ENCODE results near the gene DGKZ. TPM values are rescaled to one million over a fixed set of nuclear protein-coding genes. Genes with fewer than 3 reads are reported as not detected.
"Not testable (repeated sequence)": the region's sequence is repeated elsewhere in the genome, so short reads cannot be mapped to it uniquely, and the experiment has no call there.

Gene DGKZ
- total RNA-seq, 4 donors from 2014 or later: 41.2 to 105 (median 49.6) TPM

DNA sequence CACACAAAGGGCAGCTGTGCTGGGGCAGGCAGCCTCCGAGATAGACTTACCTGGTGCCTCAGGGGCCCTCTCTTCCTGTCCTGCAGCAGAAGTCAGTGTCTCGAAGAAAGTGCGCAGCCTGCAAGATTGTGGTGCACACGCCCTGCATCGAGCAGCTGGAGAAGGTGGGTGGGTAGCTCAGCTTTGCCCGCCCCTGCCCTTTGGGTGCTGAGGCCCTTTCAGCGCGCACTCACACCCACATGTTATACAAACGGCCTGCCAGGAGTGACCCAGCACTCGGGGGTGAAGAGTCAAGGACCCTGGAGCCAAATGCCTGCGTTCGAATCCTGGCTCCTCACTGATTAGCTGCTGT, 20.6 kb downstream of the DGKZ start:
- H3K9me3 ChIP-seq: no peaks in the 10 kb centered on the region
- peak overlapping the region in 2 of 4 donors; percentile 46 to 59 for H3K27ac ChIP-seq
- H3K27me3 ChIP-seq: no peaks in the 10 kb centered on the region
- TF ChIP-seq POLR2A (IDR thresholded peaks at IDR 0.05): no peak
- TF ChIP-seq, protein P1, sequence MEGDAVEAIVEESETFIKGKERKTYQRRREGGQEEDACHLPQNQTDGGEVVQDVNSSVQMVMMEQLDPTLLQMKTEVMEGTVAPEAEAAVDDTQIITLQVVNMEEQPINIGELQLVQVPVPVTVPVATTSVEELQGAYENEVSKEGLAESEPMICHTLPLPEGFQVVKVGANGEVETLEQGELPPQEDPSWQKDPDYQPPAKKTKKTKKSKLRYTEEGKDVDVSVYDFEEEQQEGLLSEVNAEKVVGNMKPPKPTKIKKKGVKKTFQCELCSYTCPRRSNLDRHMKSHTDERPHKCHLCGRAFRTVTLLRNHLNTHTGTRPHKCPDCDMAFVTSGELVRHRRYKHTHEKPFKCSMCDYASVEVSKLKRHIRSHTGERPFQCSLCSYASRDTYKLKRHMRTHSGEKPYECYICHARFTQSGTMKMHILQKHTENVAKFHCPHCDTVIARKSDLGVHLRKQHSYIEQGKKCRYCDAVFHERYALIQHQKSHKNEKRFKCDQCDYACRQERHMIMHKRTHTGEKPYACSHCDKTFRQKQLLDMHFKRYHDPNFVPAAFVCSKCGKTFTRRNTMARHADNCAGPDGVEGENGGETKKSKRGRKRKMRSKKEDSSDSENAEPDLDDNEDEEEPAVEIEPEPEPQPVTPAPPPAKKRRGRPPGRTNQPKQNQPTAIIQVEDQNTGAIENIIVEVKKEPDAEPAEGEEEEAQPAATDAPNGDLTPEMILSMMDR (IDR thresholded peaks at IDR 0.05): peak in 1 of 5 experiments; percentile 31
- H3K4me3 ChIP-seq: no peak overlapping the region
- 43 to 46% methylated on average over 9 to 11 of the region's 12 CpGs for WGBS, 2 donors
- DNase-seq (ENCODE audit: low spot score in 2 of 2): no peak
- H3K4me1 ChIP-seq: peaks cover 0 to 39% (median 18%) of the 10 kb centered on the region in 4 donors
- peaks cover 0 to 42% (median 0%) of the 10 kb centered on the region in 3 donors for H3K36me3 ChIP-seq

DNA sequence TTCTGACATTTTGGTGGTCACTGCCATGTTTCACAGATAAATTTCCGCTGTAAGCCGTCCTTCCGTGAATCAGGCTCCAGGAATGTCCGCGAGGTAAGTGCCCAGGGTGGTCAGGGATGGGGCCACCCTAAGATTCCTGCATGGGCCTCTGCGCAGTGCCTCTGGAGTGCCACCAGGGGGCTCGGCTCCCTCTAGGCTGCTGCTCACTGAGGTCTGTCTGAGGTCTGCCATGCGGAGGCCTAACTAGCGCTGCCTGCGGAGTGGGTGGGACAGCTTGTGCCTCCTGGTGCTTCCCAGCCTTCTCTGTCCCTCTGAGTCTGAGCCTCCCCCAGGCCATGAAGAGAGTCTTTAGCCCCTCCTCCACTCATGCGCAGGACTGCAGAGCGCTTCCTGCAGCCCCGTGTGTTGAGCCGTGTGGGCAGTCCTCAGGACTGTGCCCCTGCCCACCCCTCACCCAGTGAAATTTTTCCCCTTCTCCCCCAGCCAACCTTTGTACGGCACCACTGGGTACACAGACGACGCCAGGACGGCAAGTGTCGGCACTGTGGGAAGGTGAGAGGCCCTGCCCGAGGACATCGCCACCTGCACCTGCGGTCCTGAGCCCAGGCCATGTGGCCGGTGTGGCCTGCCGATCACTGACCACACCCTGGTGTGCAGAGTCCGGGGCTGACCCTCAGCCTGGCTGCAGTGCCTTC, 22.3 kb downstream of the DGKZ start:
- no peak overlapping the region for H3K4me3 ChIP-seq
- peaks cover 0 to 57% (median 4%) of the 10 kb centered on the region in 3 donors for H3K36me3 ChIP-seq
- peaks cover 0 to 22% (median 12%) of the 10 kb centered on the region in 4 donors for H3K4me1 ChIP-seq
- WGBS, 2 donors: 70 to 71% methylated on average over 20 to 23 of the region's 25 CpGs
- no peak overlapping the region for H3K27ac ChIP-seq
- no peaks in the 10 kb centered on the region for H3K9me3 ChIP-seq
- DNase-seq (ENCODE audit: low spot score in 2 of 2): peak in 1 of 2 donors; percentile 22
- H3K27me3 ChIP-seq: no peaks in the 10 kb centered on the region
- TF ChIP-seq EP300 (IDR thresholded peaks at IDR 0.05): no peak
- TF ChIP-seq, protein P1 (IDR thresholded peaks at IDR 0.05): peak; percentile 62 to 77 (median 68)

DNA sequence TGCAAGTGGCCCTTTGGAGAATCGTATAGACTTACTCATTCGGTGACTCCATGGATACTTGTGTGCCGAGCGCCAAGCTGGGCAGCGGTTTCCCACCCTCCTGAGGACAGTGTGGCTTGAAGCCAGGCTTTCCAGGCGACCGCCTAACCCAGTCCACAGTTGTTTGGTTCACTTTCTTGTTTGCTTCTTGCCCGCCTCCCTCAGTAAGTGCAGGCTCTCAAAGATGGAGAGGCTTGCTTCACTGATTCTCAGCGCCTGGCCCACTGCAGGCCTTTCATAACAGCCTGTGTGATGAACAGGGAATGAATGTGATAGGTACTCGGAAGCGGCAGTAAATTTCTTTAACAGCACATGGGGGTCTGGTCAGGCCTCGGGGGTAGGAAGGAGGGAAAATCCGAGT, 23.0 kb downstream of the DGKZ start:
- Histone ChIP-seq H3K27ac (no peak overlapping the region), H3K36me3 (peaks cover 0 to 63% (median 4%) of the 10 kb centered on the region in 3 donors), H3K4me1 (peaks cover 0 to 21% (median 12%) of the 10 kb centered on the region in 4 donors), H3K9me3 (no peaks in the 10 kb centered on the region), H3K4me3 (no peak overlapping the region), H3K27me3 (no peaks in the 10 kb centered on the region)
- WGBS, 2 donors: 81 to 84% methylated on average over 13 of the region's 13 CpGs
- TF ChIP-seq EP300 (IDR thresholded peaks at IDR 0.05): no peak
- TF ChIP-seq, protein P1 (IDR thresholded peaks at IDR 0.05): no peak
- no peak for TF ChIP-seq POLR2A (IDR thresholded peaks at IDR 0.05)
- DNase-seq (ENCODE audit: low spot score in 2 of 2): no peak

DNA sequence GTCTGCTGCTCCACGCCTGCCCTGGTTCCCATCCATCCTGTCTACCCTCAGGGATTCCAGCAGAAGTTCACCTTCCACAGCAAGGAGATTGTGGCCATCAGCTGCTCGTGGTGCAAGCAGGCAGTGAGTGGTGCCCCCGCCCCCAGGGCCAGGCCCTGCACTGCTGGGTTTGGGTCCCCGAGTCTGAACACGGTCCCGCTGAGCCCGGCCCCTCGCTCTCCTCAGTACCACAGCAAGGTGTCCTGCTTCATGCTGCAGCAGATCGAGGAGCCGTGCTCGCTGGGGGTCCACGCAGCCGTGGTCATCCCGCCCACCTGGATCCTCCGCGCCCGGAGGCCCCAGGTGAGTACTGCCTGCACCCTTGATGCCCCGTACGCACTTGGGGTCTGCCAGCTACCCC, 24.0 kb downstream of the DGKZ start:
- 96% methylated on average over 17 of the region's 19 CpGs for WGBS, 2 donors
- not testable (repeated sequence) for DNase-seq (ENCODE audit: low spot score in 2 of 2); H3K27me3 ChIP-seq; H3K27ac ChIP-seq; H3K4me3 ChIP-seq; H3K9me3 ChIP-seq
- Histone ChIP-seq H3K36me3 (peaks cover 0 to 73% (median 13%) of the 10 kb centered on the region in 3 donors), H3K4me1 (peaks cover 0 to 19% (median 12%) of the 10 kb centered on the region in 4 donors)

DNA sequence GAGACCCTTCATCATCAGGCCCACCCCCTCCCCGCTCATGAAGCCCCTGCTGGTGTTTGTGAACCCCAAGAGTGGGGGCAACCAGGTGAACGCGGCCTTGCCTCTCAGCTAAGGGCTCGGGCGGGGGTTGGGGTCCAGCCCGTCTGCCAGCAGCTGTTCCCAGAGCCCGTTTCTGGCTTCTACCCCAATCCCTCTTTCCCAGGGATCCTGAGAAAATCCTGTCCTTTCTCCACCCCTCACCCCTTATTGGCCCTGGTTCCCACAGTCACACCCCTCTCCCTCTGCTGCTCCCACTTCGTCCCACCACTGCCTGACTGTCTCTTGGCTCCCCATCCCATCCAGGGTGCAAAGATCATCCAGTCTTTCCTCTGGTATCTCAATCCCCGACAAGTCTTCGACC, 24.8 kb downstream of the DGKZ start:
- H3K9me3 ChIP-seq: no peaks in the 10 kb centered on the region
- no peak overlapping the region for H3K27ac ChIP-seq
- no peak for DNase-seq (ENCODE audit: low spot score in 2 of 2)
- peaks cover 0 to 81% (median 15%) of the 10 kb centered on the region in 3 donors for H3K36me3 ChIP-seq
- 72 to 76% methylated on average over 9 to 10 of the region's 10 CpGs for WGBS, 2 donors
- H3K4me1 ChIP-seq: peaks cover 0 to 11% (median 11%) of the 10 kb centered on the region in 4 donors
- TF ChIP-seq POLR2A (IDR thresholded peaks at IDR 0.05) (no peak), EP300 (IDR thresholded peaks at IDR 0.05) (no peak)
- TF ChIP-seq, protein P1 (IDR thresholded peaks at IDR 0.05): no peak
- H3K4me3 ChIP-seq: no peak overlapping the region
- no peaks in the 10 kb centered on the region for H3K27me3 ChIP-seq

DNA sequence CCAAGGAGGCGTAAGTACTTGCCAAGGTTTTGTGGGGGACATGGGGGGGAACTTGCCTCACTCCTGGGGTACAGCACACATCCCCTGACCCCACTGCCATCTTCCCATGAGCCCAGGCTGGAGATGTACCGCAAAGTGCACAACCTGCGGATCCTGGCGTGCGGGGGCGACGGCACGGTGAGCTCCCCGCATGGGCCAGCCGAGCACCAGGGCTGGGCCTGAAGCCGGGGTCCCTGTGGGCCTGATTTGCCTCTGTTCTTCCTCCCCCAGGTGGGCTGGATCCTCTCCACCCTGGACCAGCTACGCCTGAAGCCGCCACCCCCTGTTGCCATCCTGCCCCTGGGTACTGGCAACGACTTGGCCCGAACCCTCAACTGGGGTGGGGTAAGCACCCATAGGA, 25.2 kb downstream of the DGKZ start:
- H3K4me1 ChIP-seq; H3K9me3 ChIP-seq; H3K27me3 ChIP-seq; H3K4me3 ChIP-seq; DNase-seq (ENCODE audit: low spot score in 2 of 2); H3K27ac ChIP-seq: not testable (repeated sequence)
- peaks cover 0 to 86% (median 15%) of the 10 kb centered on the region in 3 donors for H3K36me3 ChIP-seq
- WGBS, 2 donors: 97 to 98% methylated on average over 5 to 8 of the region's 15 CpGs
